WTC11 (cell line): ENCODE measurements around the gene PIK3C2B.

Experiments used
- ATF1 ChIP-seq: sonication (generic); formaldehyde crosslinking; IDR thresholded peaks from 2 replicates; pipeline ENCODE4 v1.8.1; 2023; ENCODE audit warnings: mild to moderate bottlenecking, moderate library complexity, missing genetic modification reagents
- CREB1 ChIP-seq: sonication (generic); formaldehyde crosslinking; IDR thresholded peaks from 2 replicates; pipeline ENCODE4 v1.8.0; 2023; ENCODE audit warnings: mild to moderate bottlenecking, missing genetic modification reagents
- CTCF ChIP-seq: fragments of 200-600 bp; IDR thresholded peaks from 2 replicates; pipeline ENCODE4 v1.8.0; 2022; ENCODE audit warnings: antibody characterized with exemption
- ESRRA ChIP-seq: sonication (generic); formaldehyde crosslinking; IDR thresholded peaks from 2 replicates; pipeline ENCODE4 v1.8.1; 2022; ENCODE audit warnings: mild to moderate bottlenecking, missing genetic modification reagents, borderline replicate concordance
- FOXP1 ChIP-seq: sonication (generic); formaldehyde crosslinking; IDR thresholded peaks from 2 replicates; pipeline ENCODE4 v1.8.0; 2022; ENCODE audit warnings: missing genetic modification reagents, mild to moderate bottlenecking, moderate library complexity, borderline replicate concordance
- MAX ChIP-seq: sonication (generic); formaldehyde crosslinking; IDR thresholded peaks from 2 replicates; pipeline ENCODE4 v1.8.0; 2022; ENCODE audit warnings: mild to moderate bottlenecking, missing genetic modification reagents
- MLX ChIP-seq: sonication (generic); formaldehyde crosslinking; IDR thresholded peaks from 2 replicates; pipeline ENCODE4 v1.8.1; 2023; ENCODE audit warnings: mild to moderate bottlenecking, missing genetic modification reagents, moderate library complexity
- NFYB ChIP-seq: sonication (generic); formaldehyde crosslinking; conservative IDR thresholded peaks from 2 replicates; pipeline ENCODE4 v1.8.0; 2022; ENCODE audit warnings: low read depth, missing genetic modification reagents
- PRRX2 ChIP-seq: fragments of 250-450 bp; sonication (Bioruptor Pico); IDR thresholded peaks from 2 replicates; pipeline ENCODE4 v1.8.0; 2021; ENCODE audit warnings: mild to moderate bottlenecking
- SMAD3 ChIP-seq: sonication (generic); formaldehyde crosslinking; IDR thresholded peaks from 2 replicates; pipeline ENCODE4 v1.8.0; 2022; ENCODE audit warnings: missing genetic modification reagents, mild to moderate bottlenecking, borderline replicate concordance
- ZNF232 ChIP-seq: sonication (generic); formaldehyde crosslinking; IDR thresholded peaks from 2 replicates; pipeline ENCODE4 v1.8.0; 2022; ENCODE audit warnings: mild to moderate bottlenecking, missing genetic modification reagents
- ZNF423 ChIP-seq: fragments of 250-450 bp; sonication (Bioruptor Pico); IDR thresholded peaks from 2 replicates; pipeline ENCODE4 v2.1.2; 2022; ENCODE audit warnings: mild to moderate bottlenecking, moderate library complexity
- ZSCAN18 ChIP-seq: fragments of 250-450 bp; sonication (Bioruptor Pico); IDR thresholded peaks from 2 replicates; pipeline ENCODE4 v2.1.2; 2022; ENCODE audit warnings: mild to moderate bottlenecking, moderate library complexity

- TF ChIP-seq ZNF232 (CRISPR knock-in tag), result no peak
- TF ChIP-seq CTCF, result no peak
- no peak for TF ChIP-seq ZSCAN18 (CRISPR knock-in tag)
- no peak for TF ChIP-seq CREB1 (CRISPR knock-in tag)
- no peak for TF ChIP-seq SMAD3 (CRISPR knock-in tag)
- TF ChIP-seq ATF1, result no peak
- no peak for TF ChIP-seq MAX (CRISPR knock-in tag)
- no peak for TF ChIP-seq ZNF423 (CRISPR knock-in tag)
- TF ChIP-seq FOXP1 (CRISPR knock-in tag), result no peak
- TF ChIP-seq MLX, result no peak
- no peak for TF ChIP-seq NFYB (CRISPR knock-in tag)
- TF ChIP-seq PRRX2 (CRISPR knock-in tag), result no peak
- TF ChIP-seq ESRRA, result no peak
Observed at GRCh38 chr1:204478921-204479320, 15.7 kb downstream of the PIK3C2B start.
